Measurements from ENCODE around the gene NEK8. TPM values are rescaled to one million over a fixed set of nuclear protein-coding genes. Genes with fewer than 3 reads are reported as not detected.
"Not testable (repeated sequence)": the region's sequence is repeated elsewhere in the genome, so short reads cannot be mapped to it uniquely, and the experiment has no call there.

Gene NEK8
- total RNA-seq, 3 donors from 2014 or later (not counting 1 experiment from before 2014, with no cell fraction given): 5.9 to 7.4 (median 6.8) TPM

DNA sequence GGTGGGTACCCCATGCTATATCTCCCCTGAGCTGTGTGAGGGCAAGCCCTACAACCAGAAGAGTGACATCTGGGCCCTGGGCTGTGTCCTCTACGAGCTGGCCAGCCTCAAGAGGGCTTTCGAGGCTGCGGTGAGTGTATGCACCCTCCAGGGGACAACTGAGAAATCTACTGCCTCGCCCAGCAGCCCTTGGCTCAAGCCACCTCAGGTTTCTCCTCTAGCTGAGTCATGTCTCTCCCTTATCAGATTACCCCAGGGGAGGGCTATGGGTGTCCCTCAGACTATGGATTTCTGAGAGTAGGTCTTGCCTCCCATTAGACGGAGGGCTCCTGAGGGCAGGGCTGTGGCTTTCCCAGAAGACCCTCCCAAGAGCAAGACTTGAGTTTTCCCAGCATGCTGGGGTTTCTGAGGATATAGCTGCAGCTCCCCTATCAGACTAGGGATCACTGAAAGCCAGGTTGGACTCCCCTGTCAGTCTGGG lies 6.7 kb downstream of the NEK8 start:
- H3K9me3 ChIP-seq (ENCODE audit: control insufficient read depth, insufficient read depth, low read length): no peaks in the 10 kb centered on the region
- intact Hi-C loops (cut with micrococcal nuclease): no loop called here
- no peak overlapping the region for H3K4me3 Mint-ChIP-seq
- H3K27ac ChIP-seq (ENCODE audit: low read length): no peak overlapping the region
- WGBS (ENCODE audit: insufficient coverage): 86% methylated on average over 5 of the region's 5 CpGs
- no peaks in the 10 kb centered on the region for H3K27me3 Mint-ChIP-seq (ENCODE audit: low read depth in 2 of 2)
- no peaks in the 10 kb centered on the region for H3K9me3 Mint-ChIP-seq
- H3K4me1 Mint-ChIP-seq: peaks cover 0 to 10% of the 10 kb centered on the region in 2 donors
- DNase-seq (no peak), ATAC-seq (no peak)
- no peaks in the 10 kb centered on the region for H3K36me3 ChIP-seq (ENCODE audit: control insufficient read depth, insufficient read depth, low read length)
- H3K36me3 Mint-ChIP-seq: no peaks in the 10 kb centered on the region
- H3K4me3 ChIP-seq (ENCODE audit: low read length): no peak overlapping the region
- no peak overlapping the region for H3K27ac Mint-ChIP-seq
- H3K4me1 ChIP-seq (ENCODE audit: control insufficient read depth, insufficient read depth, low read length): peaks cover 24% of the 10 kb centered on the region
- TF ChIP-seq, protein P1, sequence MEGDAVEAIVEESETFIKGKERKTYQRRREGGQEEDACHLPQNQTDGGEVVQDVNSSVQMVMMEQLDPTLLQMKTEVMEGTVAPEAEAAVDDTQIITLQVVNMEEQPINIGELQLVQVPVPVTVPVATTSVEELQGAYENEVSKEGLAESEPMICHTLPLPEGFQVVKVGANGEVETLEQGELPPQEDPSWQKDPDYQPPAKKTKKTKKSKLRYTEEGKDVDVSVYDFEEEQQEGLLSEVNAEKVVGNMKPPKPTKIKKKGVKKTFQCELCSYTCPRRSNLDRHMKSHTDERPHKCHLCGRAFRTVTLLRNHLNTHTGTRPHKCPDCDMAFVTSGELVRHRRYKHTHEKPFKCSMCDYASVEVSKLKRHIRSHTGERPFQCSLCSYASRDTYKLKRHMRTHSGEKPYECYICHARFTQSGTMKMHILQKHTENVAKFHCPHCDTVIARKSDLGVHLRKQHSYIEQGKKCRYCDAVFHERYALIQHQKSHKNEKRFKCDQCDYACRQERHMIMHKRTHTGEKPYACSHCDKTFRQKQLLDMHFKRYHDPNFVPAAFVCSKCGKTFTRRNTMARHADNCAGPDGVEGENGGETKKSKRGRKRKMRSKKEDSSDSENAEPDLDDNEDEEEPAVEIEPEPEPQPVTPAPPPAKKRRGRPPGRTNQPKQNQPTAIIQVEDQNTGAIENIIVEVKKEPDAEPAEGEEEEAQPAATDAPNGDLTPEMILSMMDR (IDR thresholded peaks at IDR 0.05): no peak
- H3K27me3 ChIP-seq (ENCODE audit: control insufficient read depth, insufficient read depth, low read length): no peaks in the 10 kb centered on the region

DNA sequence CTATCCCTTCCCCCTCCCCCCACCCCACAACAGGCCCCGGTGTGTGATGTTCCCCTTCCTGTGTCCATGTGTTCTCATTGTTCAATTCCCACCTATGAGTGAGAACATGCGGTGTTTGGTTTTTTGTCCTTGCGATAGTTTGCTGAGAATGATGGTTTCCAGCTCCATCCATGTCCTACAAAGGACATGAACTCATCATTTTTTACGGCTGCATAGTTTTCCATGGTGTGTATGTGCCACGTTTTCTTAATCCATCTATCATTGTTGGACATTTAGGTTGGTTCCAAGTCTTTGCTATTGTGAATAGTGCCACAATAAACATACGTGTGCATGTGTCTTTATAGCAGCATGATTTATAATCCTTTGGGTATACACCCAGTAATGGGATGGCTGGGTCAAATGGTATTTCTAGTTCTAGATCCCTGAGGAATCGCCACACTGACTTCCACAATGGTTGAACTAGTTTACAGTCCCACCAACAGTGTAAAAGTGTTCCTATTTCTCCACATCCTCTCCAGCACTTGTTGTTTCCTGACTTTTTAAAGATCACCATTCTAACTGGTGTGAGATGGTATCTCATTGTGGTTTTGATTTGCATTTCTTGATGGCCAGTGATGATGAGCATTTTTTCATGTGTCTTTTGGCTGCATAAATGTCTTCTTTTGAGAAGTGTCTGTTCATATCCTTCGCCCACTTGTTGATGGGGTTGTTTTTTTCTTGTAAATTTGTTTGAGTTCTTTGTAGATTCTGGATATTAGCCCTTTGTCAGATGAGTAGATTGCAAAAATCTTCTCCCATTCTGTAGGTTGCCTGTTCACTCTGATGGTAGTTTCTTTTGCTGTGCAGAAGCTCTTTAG lies 7.6 kb downstream of the NEK8 start:
- no CpG with 5 or more reads among the region's 8 CpGs for WGBS (ENCODE audit: insufficient coverage)
- ATAC-seq; H3K27me3 Mint-ChIP-seq (ENCODE audit: low read depth in 2 of 2); H3K4me3 ChIP-seq (ENCODE audit: low read length); H3K36me3 ChIP-seq (ENCODE audit: control insufficient read depth, insufficient read depth, low read length); H3K9me3 ChIP-seq (ENCODE audit: control insufficient read depth, insufficient read depth, low read length); H3K36me3 Mint-ChIP-seq; H3K27ac Mint-ChIP-seq; DNase-seq; H3K27ac ChIP-seq (ENCODE audit: low read length); H3K9me3 Mint-ChIP-seq; H3K27me3 ChIP-seq (ENCODE audit: control insufficient read depth, insufficient read depth, low read length); H3K4me3 Mint-ChIP-seq; H3K4me1 Mint-ChIP-seq; intact Hi-C loops (cut with micrococcal nuclease): not testable (repeated sequence)
- H3K4me1 ChIP-seq (ENCODE audit: control insufficient read depth, insufficient read depth, low read length): peaks cover 31% of the 10 kb centered on the region

DNA sequence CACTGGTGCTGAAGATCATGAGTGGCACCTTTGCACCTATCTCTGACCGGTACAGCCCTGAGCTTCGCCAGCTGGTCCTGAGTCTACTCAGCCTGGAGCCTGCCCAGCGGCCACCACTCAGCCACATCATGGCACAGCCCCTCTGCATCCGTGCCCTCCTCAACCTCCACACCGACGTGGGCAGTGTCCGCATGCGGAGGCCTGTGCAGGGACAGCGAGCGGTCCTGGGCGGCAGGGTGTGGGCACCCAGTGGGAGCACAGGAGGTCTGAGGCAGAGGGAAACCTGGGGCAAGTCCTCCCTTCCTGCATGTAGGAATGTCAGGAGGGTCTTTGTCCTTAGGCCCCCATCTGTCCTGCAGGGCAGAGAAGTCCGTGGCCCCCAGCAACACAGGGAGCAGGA lies 8.7 kb downstream of the NEK8 start:
- ATAC-seq: no peak
- no peak for DNase-seq
- Histone ChIP-seq H3K9me3 (ENCODE audit: control insufficient read depth, insufficient read depth, low read length) (no peaks in the 10 kb centered on the region), H3K27me3 (ENCODE audit: control insufficient read depth, insufficient read depth, low read length) (no peaks in the 10 kb centered on the region), H3K36me3 (ENCODE audit: control insufficient read depth, insufficient read depth, low read length) (no peaks in the 10 kb centered on the region), H3K4me3 (ENCODE audit: low read length) (no peak overlapping the region), H3K27ac (ENCODE audit: low read length) (peak overlapping the region; percentile 91), H3K4me1 (ENCODE audit: control insufficient read depth, insufficient read depth, low read length) (peaks cover 42% of the 10 kb centered on the region)
- Mint-ChIP-seq H3K36me3 (no peaks in the 10 kb centered on the region), H3K27me3 (ENCODE audit: low read depth in 2 of 2) (no peaks in the 10 kb centered on the region), H3K4me1 (peaks cover 0 to 10% of the 10 kb centered on the region in 2 donors), H3K9me3 (no peaks in the 10 kb centered on the region), H3K4me3 (no peak overlapping the region), H3K27ac (no peak overlapping the region)
- TF ChIP-seq, protein P1 (IDR thresholded peaks at IDR 0.05): no peak
- intact Hi-C loops (cut with micrococcal nuclease): no loop called here
- WGBS (ENCODE audit: insufficient coverage): 97% methylated on average over 12 of the region's 12 CpGs

DNA sequence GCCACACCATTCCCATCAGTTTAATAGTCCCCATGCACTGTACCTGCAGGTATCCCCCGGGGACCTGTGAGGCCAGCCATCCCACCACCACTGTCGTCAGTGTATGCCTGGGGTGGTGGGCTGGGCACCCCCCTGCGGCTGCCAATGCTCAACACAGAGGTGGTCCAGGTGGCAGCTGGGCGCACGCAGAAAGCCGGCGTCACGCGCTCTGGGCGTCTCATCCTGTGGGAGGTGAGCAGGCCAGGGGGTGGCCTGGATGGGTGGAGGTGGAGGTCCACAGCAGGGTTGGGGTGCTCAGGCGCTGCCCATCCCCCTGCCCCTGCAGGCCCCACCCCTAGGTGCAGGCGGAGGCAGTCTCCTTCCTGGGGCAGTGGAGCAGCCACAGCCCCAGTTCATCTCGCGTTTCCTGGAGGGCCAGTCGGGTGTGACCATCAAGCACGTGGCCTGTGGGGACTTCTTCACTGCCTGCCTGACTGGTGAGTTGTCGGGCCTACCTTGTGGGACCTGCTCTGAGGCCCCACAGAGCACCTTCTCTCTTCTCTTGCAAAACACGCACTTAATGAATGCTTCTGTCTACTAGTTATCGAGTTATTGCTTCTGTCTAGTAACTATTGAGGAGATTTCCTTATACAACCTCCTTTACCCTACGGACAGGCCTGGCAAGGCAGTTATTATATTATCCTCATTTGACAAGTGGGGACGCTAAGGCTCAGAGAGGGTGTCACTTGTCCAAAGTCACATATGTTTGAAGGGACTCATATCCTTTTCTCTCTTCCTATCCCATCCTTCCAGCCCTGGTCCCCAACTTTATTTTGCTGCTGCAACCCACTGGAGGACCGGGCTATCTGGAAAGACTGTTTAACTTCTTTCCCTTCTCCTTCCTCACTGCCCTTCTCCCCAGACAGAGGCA lies 9.4 kb downstream of the NEK8 start:
- DNase-seq: no peak
- Mint-ChIP-seq H3K4me1 (peaks cover 0 to 11% of the 10 kb centered on the region in 2 donors), H3K27ac (no peak overlapping the region)

More for the DNA sequence above, 9.4 kb downstream of the NEK8 start:
- Mint-ChIP-seq H3K36me3 (no peaks in the 10 kb centered on the region), H3K9me3 (no peaks in the 10 kb centered on the region), H3K27me3 (ENCODE audit: low read depth in 2 of 2) (no peaks in the 10 kb centered on the region), H3K4me3 (no peak overlapping the region)
- no peak overlapping the region for H3K4me3 ChIP-seq (ENCODE audit: low read length)
- TF ChIP-seq, protein P1 (IDR thresholded peaks at IDR 0.05): no peak
- no peaks in the 10 kb centered on the region for H3K27me3 ChIP-seq (ENCODE audit: control insufficient read depth, insufficient read depth, low read length)
- intact Hi-C loops (cut with micrococcal nuclease): no loop called here
- 69% methylated on average over 22 of the region's 22 CpGs for WGBS (ENCODE audit: insufficient coverage)
- H3K9me3 ChIP-seq (ENCODE audit: control insufficient read depth, insufficient read depth, low read length): no peaks in the 10 kb centered on the region
- H3K4me1 ChIP-seq (ENCODE audit: control insufficient read depth, insufficient read depth, low read length): peaks cover 48% of the 10 kb centered on the region
- H3K36me3 ChIP-seq (ENCODE audit: control insufficient read depth, insufficient read depth, low read length): no peaks in the 10 kb centered on the region
- H3K27ac ChIP-seq (ENCODE audit: low read length): peak overlapping the region; percentile 91
- ATAC-seq: peak in 1 of 3 donors; percentile 25
